Stimulated activated CD8-positive, alpha-beta memory T cell treated with anti-CD3 and anti-CD28 coated beads, Interleukin-15, amount 100 ng/mL, for 24 hours (primary cell): ENCODE measurements around the gene AKAP13.
"Not testable (repeated sequence)": the region's sequence is repeated elsewhere in the genome, so short reads cannot be mapped to it uniquely, and the experiment has no call there.

Experiments
- DNase-seq: peaks from one replicate; pipeline ENCODE4 v3.0.0-alpha.2; 2020; ENCODE audit warnings: low read depth

Gene AKAP13

GRCh38 chr15:85380217-85380811 lies at the start of gene AKAP13:
Gene AKAP13 (plus strand): TSS chr15:85380603. CDS start chr15:85485721, 105,118 bp downstream.
- peak; percentile 77 for DNase-seq

DNA sequence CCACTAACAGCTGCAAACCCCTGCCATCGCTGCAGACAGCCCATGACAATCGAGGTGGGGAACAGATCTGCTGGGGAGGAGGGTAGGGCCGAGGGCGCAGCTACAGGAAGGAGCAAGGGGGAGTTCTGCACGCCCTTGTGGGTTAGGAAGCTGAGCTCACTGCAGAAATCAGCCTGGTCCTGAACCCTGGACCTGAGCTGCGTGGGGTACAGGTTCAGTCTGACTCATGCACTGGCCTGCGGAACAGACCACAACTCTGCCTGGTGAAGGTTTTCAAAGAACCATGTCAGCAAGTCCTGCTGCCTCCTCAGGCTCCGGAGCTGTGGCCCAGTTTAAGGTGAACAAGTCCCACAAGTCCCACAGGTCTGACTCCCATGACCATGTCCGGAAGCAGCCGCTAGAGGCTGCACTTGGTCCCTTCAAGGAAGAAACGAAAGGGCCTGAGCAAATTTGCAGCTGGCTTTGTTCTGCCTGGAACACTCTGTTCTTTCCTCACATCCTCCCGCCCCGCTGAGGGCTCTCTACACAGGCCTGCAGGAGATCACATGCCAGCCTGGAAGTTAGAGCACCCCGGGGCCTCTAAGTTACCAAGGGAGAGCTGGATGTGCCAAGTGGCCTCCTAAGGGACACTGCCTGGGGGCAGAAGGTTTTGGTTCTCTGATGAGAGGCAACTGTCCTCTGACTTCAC lies 49.4 kb upstream of the AKAP13 start:
- peak; percentile 27 for DNase-seq

GRCh38 chr15:85331655-85332285 lies 48.6 kb upstream of the AKAP13 start:
- no peak for DNase-seq

GRCh38 chr15:85333132-85333831 lies 47.1 kb upstream of the AKAP13 start:
- no peak for DNase-seq

- DNase-seq = no peak
Observed at GRCh38 chr15:85334241-85334640, 46.2 kb upstream of the AKAP13 start.

- no peak for DNase-seq
Observed at GRCh38 chr15:85335193-85335942, 45.0 kb upstream of the AKAP13 start.

DNA sequence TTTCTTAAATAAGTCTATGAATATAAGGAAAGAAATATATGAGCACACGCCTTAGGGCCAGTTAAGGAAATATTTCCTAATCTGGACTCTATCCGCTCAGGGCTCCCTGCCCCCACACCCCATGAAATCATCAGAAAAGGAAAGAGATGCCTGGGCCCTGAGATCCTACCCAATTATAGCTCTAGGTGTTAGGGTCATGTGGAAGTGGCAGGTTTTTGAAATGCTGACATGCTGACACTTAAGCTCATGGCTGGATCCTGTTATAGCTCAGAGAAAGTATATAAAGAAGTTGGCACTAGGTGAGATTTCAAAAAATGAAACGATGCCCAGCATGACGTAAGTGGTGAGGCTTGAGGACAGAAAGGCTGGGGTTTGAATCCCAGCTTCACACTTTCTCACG lies 43.5 kb upstream of the AKAP13 start:
- no peak for DNase-seq

DNA sequence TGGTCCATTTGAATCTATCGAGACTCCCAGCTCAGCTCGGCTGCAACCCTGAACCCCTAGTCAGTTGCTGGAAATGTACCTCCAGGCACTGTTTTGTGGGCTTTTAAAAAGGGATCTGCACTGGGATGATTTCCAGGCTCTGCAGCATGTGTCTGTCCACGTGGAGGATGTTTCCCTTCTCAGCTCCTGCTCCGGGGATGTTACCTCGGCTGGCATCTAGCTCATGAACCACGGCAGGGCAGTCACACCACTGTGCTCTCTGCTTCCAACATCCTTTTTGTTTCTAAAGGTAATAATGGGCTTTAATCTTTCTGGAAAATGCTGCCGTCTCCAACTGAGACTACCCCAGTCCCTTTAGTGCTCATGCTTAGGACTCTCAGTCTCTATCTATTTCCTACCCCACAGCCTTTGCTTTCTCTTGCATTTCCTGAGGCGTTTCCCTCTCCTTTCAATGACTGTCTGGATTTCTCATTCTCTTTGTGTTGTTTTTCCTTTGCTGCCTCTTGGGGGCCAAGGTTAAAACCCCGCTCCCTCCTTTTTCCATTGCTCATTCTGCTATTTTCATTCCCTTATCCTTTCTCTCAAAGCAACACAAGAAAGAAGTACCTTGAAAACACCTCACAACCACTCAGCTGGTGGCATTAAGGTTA lies 42.9 kb upstream of the AKAP13 start:
- DNase-seq = no peak

DNA sequence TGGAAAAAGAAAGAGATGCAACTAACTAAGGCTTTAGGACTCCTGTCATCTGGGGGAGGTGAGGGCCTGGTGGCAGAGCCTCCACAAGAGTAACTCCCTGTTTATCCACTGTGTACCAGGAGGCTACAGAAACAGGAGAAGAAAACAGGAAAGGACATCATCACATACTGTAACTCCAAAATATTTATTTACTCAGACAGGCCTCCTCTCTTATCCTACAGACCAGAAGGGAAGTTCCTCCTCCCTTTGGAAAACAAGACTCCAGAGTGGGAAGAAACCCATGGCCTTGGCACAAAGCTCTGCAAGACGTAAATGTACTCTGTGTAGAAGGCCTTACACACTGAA lies 40.1 kb upstream of the AKAP13 start:
- no peak for DNase-seq

DNA sequence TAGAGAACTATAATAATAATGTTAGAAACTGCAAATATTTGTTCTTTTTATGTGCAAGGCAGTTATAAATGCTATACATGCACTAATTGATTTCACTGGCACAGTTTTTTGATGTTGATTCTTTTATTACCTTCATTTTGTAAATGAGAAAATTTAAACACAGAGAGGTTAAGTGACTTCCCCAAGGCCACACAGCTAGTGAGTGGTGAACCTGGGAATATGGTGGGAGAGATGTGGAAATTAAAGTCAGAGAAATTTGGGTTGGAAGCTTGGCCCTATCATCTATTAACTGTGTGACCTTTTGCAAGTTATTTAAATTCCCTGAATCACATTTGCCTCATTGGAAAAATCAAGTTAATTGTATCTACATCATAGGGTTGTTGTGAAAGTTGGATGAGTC lies 39.6 kb upstream of the AKAP13 start:
- DNase-seq = no peak

DNA sequence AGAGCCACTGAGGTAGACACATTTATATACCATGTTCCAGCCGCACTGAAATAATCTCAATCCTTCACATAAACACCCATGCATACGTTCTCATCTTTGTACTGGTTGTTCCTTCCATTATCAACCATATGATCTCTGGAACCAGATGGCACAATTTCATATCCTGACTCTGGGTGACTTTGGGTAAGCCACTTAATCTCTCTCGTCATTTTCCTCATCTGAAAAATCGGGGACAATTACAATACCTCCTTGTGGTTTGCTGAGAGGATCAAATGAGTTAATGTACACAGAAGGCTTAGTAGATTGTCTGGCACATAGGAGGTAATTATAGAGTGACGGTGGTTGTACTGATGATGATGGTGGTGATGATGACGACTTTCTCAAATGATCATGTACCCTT lies 38.2 kb upstream of the AKAP13 start:
- DNase-seq = not testable (repeated sequence)

DNA sequence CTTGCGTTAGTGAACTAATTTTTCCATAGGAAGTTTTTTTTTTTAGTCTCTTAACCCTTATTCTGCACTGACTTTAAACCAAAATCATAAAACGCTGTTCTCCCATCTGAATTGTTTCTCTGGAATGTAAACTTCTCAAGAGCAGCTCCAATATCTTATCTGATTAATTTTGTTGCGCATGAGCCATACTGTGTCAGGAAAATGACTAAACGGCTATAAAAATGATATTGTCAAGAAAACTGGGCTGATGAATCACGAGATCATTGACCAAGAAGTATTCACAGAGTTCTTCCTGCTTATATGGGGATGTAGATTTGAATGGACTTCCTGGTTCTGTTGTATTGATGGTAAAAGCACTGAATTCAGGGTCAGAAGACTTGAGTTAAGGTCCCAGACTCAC lies 37.0 kb upstream of the AKAP13 start:
- DNase-seq = not testable (repeated sequence)

- not testable (repeated sequence) for DNase-seq
Observed at GRCh38 chr15:85344241-85344640, 36.2 kb upstream of the AKAP13 start.

DNA sequence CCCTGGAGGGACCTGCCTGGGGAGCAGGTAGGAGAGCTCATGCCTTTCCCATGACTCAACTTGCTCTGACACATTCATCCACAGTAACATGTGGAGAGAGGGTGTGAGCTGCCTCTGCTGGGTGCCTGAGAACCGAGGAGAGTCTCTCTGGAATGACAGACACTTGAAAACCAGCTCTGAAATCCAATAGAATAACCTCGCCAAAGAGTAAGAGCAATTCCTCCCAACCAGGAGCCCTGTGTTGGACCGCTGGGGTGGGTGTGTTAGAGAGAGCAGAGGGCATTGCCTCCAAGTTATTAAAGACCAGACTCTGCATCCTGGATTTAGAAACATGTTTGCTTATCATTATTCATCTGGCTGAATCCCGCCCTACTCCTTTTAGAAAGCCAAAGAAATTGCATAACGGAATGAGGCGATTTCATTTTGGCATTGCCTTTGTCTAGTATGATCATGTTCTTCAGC lies 35.7 kb upstream of the AKAP13 start:
- not testable (repeated sequence) for DNase-seq

DNA sequence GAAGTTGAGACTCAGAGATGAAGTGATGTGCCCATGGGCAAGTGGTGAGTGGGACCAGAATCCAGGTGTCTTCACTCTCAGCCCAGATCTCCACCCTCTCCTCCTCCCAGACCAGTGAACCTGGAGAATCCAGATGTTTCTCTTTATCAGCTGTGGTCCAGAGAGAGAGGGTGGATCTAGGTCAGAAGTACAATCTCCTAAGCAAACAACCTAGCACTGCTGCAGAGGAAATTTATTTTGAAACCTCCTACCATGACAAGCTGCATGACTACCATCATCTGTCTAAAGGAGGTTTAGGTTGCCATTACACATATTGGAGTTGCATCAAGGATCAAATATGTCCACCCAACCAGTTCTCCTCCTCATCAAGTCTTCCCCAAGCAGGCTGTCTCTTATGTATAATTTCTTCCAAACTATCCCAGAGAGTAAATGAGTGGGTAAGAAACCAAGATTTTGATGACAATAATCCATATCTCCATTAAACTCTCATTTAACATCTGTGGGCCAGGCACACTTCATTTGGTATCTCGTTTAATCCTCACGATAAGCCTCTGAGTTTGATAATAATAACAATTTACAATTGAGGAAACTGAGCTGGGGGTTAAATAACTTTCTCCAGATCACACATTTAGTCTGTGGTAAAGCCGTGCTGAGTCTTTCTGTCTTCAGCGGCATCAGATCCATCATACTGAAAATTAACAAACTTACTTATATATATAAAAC lies 35.0 kb upstream of the AKAP13 start:
- not testable (repeated sequence) for DNase-seq

DNA sequence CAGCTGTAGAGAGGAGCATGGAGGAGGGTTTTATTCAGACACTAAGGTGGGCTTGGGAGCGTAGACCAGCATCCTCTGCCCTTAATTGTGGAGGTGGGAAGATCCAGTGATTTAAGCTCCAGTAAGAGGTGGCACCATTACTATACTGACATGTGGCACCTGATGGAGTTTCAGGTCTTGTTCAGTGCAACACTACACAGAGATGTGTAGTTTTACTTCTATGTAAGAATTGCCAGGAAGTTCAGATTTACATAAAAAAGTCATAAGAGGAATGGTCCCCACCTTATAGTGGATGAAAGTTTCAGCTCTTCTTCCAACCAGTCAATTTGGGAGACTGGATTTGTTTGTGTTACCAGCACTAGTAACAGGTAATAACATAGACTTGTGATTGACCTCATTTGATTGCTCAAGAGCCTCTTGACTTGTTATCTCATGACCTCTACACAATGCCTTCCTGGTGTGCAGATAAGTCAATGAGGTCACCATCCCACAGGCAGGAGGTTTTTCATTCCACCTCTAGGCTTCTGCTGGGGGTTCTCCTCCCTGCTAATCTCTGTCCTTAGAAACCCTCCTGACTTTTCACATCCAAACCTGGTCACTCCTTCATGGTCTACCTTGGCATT lies 33.8 kb upstream of the AKAP13 start:
- DNase-seq = not testable (repeated sequence)

DNA sequence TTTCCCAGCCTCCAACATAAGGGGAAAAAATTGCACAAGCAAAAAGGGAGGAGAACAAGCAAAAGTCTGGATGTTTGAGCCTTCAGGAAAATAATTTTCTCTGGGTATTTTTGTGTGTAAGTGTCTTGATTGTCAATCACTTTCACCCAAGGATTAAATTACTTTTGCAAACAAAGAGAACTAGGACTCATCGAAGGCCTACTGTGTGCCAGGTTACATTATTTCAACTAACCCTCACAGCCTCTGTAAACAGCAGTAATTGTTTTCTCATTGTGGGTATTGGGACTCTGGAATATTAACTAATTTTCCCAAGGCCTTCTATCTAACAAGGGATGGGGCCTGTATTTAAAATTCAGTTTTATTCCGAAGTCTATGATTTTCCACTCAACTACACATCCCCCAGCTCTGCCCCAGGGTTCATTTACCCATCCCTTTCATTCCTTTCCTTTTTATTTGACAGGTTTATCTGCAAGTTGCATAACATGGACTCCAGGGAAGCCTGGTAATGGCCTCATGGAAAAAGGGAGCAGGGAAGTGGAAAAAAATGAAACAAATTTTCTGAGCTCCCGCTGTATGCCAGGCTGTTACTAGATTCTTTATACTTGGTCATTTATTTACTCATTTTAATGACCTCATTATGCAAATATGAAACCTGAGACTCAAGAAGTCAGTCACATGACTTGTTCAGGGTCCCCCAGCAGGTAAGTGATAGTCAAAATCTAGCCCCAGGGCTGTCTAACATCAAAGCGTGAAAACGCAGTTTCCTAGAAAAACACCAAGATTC lies 32.9 kb upstream of the AKAP13 start:
- not testable (repeated sequence) for DNase-seq

DNA sequence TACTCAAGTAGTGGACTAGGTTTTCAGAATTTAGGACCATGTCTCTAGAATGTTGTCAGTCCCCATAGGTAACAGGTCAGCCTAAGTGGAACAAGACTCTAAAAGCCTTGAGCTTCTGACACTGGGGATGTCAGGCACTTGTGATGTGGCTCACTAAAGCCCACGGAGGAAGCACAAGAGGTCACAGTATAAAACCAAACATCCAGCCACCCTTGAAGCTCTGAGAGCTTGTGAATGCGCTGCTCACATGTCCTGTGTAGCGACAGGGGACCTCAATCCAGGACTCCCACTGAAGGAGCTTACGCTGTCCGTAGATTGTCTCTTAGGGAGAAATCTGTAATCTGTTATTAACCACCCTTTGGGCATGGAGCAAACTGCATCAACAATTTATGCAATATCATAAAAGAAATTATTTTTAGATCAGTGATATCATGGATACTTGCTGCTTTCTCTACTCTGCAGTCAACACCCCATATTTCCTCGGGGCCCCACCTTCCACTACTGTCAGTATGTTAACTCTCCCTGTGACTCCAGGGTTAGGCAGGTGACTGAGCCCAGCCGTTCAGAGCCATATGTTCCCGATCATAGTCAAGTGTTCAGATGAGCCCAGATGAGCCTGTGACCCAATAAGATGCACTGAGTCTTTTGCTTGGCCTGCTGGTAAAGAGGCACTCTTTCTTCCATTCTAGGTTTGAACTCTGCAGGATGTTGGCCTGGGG lies 32.2 kb upstream of the AKAP13 start:
- DNase-seq = not testable (repeated sequence)

DNA sequence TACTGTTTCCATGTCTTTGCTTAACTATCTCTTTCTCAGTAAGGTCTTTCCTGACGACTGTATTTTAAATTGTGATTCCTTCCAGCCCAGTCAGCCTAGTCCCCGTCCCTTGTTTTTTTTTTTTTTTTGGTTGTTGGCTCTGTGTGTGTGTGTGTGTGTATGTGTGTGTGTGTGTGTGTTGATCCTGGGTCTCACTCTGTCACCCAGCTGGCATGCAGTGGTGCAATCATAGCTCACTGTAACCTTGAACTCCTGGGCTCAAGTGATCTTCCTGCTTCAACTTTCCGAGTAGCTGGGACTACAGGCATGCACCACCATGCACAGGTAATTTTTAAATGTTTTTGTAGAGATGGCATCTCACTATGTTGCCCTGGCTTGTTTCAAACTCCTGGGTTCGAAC lies 31.3 kb upstream of the AKAP13 start:
- DNase-seq = not testable (repeated sequence)
